SK-N-SH treated with all-trans-retinoic acid at 6 μM for 48 hours (cell line): ENCODE measurements around the gene DCAF15.

Experiments used
- BACH2 ChIP-seq: fragments of 250-450 bp; sonication (Bioruptor Pico); IDR thresholded peaks from 2 replicates; pipeline ENCODE4 v1.9.0; 2021; ENCODE audit warnings: mild to moderate bottlenecking, borderline replicate concordance
- CSDC2 ChIP-seq: fragments of 250-450 bp; sonication (Bioruptor Pico); IDR thresholded peaks from 2 replicates; pipeline ENCODE4 v1.5.0; 2020; ENCODE audit warnings: mild to moderate bottlenecking, moderate library complexity
- PATZ1 ChIP-seq: fragments of 250-450 bp; sonication (Bioruptor Pico); IDR thresholded peaks from 2 replicates; pipeline ENCODE4 v1.8.0; 2020; ENCODE audit warnings: mild to moderate bottlenecking, moderate library complexity, borderline replicate concordance
- PPARA ChIP-seq: fragments of 250-450 bp; sonication (Bioruptor Pico); IDR thresholded peaks from 2 replicates; pipeline ENCODE4 v1.5.0; 2020; ENCODE audit warnings: mild to moderate bottlenecking, borderline replicate concordance
- RARB ChIP-seq: fragments of 250-450 bp; sonication (Bioruptor Pico); IDR thresholded peaks from 2 replicates; pipeline ENCODE4 v1.8.0; 2021; ENCODE audit warnings: mild to moderate bottlenecking, moderate library complexity
- ZC3H10 ChIP-seq: fragments of 250-450 bp; sonication (Bioruptor Pico); IDR thresholded peaks from 2 replicates; pipeline ENCODE4 v1.5.1; 2021; ENCODE audit warnings: mild to moderate bottlenecking, moderate library complexity
- ZFP30 ChIP-seq: fragments of 450-650 bp; formaldehyde crosslinking; IDR thresholded peaks from 2 replicates; pipeline ENCODE4 v1.5.0; 2022; ENCODE audit warnings: mild to moderate bottlenecking, moderate library complexity
- ZNF565 ChIP-seq: fragments of 450-650 bp; formaldehyde crosslinking; conservative IDR thresholded peaks from 2 replicates; pipeline ENCODE4 v1.5.0; 2020; ENCODE audit warnings: low read depth, mild to moderate bottlenecking, moderate library complexity

GRCh38 chr19:13976446-13976845 lies 24.1 kb downstream of the DCAF15 start:
- TF ChIP-seq PATZ1 (CRISPR knock-in tag) (no peak), ZC3H10 (CRISPR knock-in tag) (no peak), CSDC2 (no peak), BACH2 (CRISPR knock-in tag) (no peak), RARB (CRISPR knock-in tag) (no peak), ZFP30 (CRISPR knock-in tag) (no peak), ZNF565 (no peak), PPARA (CRISPR knock-in tag) (no peak)
